Measurements from ENCODE around the gene PCCA.
"Not testable (repeated sequence)": the region's sequence is repeated elsewhere in the genome, so short reads cannot be mapped to it uniquely, and the experiment has no call there.

Gene PCCA

GRCh38 chr13:100088273-100088643 lies 635 bp upstream of the PCCA start:
- Mint-ChIP-seq H3K27ac (peak overlapping the region; percentile 77), H3K4me1 (peaks cover 25% of the 10 kb centered on the region), H3K9me3 (no peaks in the 10 kb centered on the region), H3K36me3 (no peaks in the 10 kb centered on the region), H3K4me3 (peak overlapping the region; percentile 84)
- ATAC-seq = no peak
- no peak for DNase-seq (ENCODE audit: low spot score in 2 of 2)

- no peaks in the 10 kb centered on the region for H3K9me3 Mint-ChIP-seq
- H3K36me3 Mint-ChIP-seq = no peaks in the 10 kb centered on the region
- ATAC-seq (peak; percentile 78), DNase-seq (ENCODE audit: low spot score in 2 of 2) (no peak)
- H3K4me1 Mint-ChIP-seq = peaks cover 19% of the 10 kb centered on the region
- H3K4me3 Mint-ChIP-seq = peak overlapping the region; percentile 84
- peak overlapping the region; percentile 77 for H3K27ac Mint-ChIP-seq
Measured at GRCh38 chr13:100089465-100090032, 656 bp downstream of the PCCA start.

- Mint-ChIP-seq H3K36me3 (no peaks in the 10 kb centered on the region), H3K4me1 (peaks cover 28% of the 10 kb centered on the region), H3K9me3 (no peaks in the 10 kb centered on the region), H3K4me3 (no peak overlapping the region), H3K27ac (no peak overlapping the region)
- ATAC-seq = no peak
- DNase-seq (ENCODE audit: low spot score in 2 of 2) = no peak
Measured at GRCh38 chr13:100090861-100091260, 2.0 kb downstream of the PCCA start.

GRCh38 chr13:100091391-100091790 lies 2.5 kb downstream of the PCCA start:
- no peaks in the 10 kb centered on the region for H3K36me3 Mint-ChIP-seq
- DNase-seq (ENCODE audit: low spot score in 2 of 2) = no peak
- ATAC-seq = no peak
- H3K4me1 Mint-ChIP-seq = peaks cover 29% of the 10 kb centered on the region
- H3K27ac Mint-ChIP-seq = no peak overlapping the region
- H3K9me3 Mint-ChIP-seq = no peaks in the 10 kb centered on the region
- no peak overlapping the region for H3K4me3 Mint-ChIP-seq

GRCh38 chr13:100092273-100092672 lies 3.4 kb downstream of the PCCA start:
- H3K27ac Mint-ChIP-seq, H3K9me3 Mint-ChIP-seq: not testable (repeated sequence)
- H3K4me1 Mint-ChIP-seq = peaks cover 29% of the 10 kb centered on the region

GRCh38 chr13:100095498-100095897 lies 6.6 kb downstream of the PCCA start:
- Mint-ChIP-seq H3K4me1 (peaks cover 22% of the 10 kb centered on the region), H3K36me3 (no peaks in the 10 kb centered on the region), H3K4me3 (no peak overlapping the region), H3K27ac (no peak overlapping the region), H3K9me3 (no peaks in the 10 kb centered on the region)
- DNase-seq (ENCODE audit: low spot score in 2 of 2) = no peak
- ATAC-seq = no peak

More at GRCh38 chr13:100092273-100092672, 3.4 kb downstream of the PCCA start:
- not testable (repeated sequence) for H3K36me3 Mint-ChIP-seq; DNase-seq (ENCODE audit: low spot score in 2 of 2); H3K4me3 Mint-ChIP-seq; ATAC-seq

GRCh38 chr13:100096526-100096925 lies 7.6 kb downstream of the PCCA start:
- peaks cover 15% of the 10 kb centered on the region for H3K4me1 Mint-ChIP-seq
- no peaks in the 10 kb centered on the region for H3K9me3 Mint-ChIP-seq
- no peaks in the 10 kb centered on the region for H3K36me3 Mint-ChIP-seq
- no peak overlapping the region for H3K4me3 Mint-ChIP-seq
- ATAC-seq (no peak), DNase-seq (ENCODE audit: low spot score in 2 of 2) (no peak)
- no peak overlapping the region for H3K27ac Mint-ChIP-seq

GRCh38 chr13:100097821-100098220 lies 8.9 kb downstream of the PCCA start:
- Mint-ChIP-seq H3K36me3 (no peaks in the 10 kb centered on the region), H3K4me1 (peaks cover 15% of the 10 kb centered on the region), H3K9me3 (no peaks in the 10 kb centered on the region), H3K4me3 (no peak overlapping the region), H3K27ac (no peak overlapping the region)
- ATAC-seq (no peak), DNase-seq (ENCODE audit: low spot score in 2 of 2) (no peak)

- H3K4me3 Mint-ChIP-seq = no peak overlapping the region
Measured at GRCh38 chr13:100098445-100099116, 9.7 kb downstream of the PCCA start.

GRCh38 chr13:100099117-100099445 lies 10.2 kb downstream of the PCCA start:
- ATAC-seq, H3K9me3 Mint-ChIP-seq: not testable (repeated sequence)

More at GRCh38 chr13:100098445-100099116, 9.7 kb downstream of the PCCA start:
- Mint-ChIP-seq H3K36me3 (peaks cover 2% of the 10 kb centered on the region), H3K27ac (no peak overlapping the region), H3K9me3 (no peaks in the 10 kb centered on the region), H3K4me1 (peaks cover 15% of the 10 kb centered on the region)
- no peak for DNase-seq (ENCODE audit: low spot score in 2 of 2)
- no peak for ATAC-seq

GRCh38 chr13:100100115-100100879 lies 11.4 kb downstream of the PCCA start:
- H3K36me3 Mint-ChIP-seq = peaks cover 7% of the 10 kb centered on the region
- H3K4me1 Mint-ChIP-seq = peaks cover 12% of the 10 kb centered on the region
- H3K4me3 Mint-ChIP-seq = no peak overlapping the region
- no peaks in the 10 kb centered on the region for H3K9me3 Mint-ChIP-seq
- DNase-seq (ENCODE audit: low spot score in 2 of 2) (no peak), ATAC-seq (no peak)
- H3K27ac Mint-ChIP-seq = no peak overlapping the region

More at GRCh38 chr13:100099117-100099445, 10.2 kb downstream of the PCCA start:
- H3K36me3 Mint-ChIP-seq; DNase-seq (ENCODE audit: low spot score in 2 of 2); H3K4me3 Mint-ChIP-seq; H3K27ac Mint-ChIP-seq: not testable (repeated sequence)
- peaks cover 15% of the 10 kb centered on the region for H3K4me1 Mint-ChIP-seq

- Mint-ChIP-seq H3K36me3 (peaks cover 7% of the 10 kb centered on the region), H3K4me3 (no peak overlapping the region), H3K27ac (no peak overlapping the region), H3K9me3 (no peaks in the 10 kb centered on the region), H3K4me1 (peaks cover 6% of the 10 kb centered on the region)
- DNase-seq (ENCODE audit: low spot score in 2 of 2) (no peak), ATAC-seq (no peak)
Measured at GRCh38 chr13:100102042-100102441, 13.1 kb downstream of the PCCA start.

- H3K27ac Mint-ChIP-seq = no peak overlapping the region
- H3K4me1 Mint-ChIP-seq = no peaks in the 10 kb centered on the region
- no peak overlapping the region for H3K4me3 Mint-ChIP-seq
- peaks cover 7% of the 10 kb centered on the region for H3K36me3 Mint-ChIP-seq
- H3K9me3 Mint-ChIP-seq = no peaks in the 10 kb centered on the region
- DNase-seq (ENCODE audit: low spot score in 2 of 2) (no peak), ATAC-seq (no peak)
Measured at GRCh38 chr13:100106005-100106404, 17.1 kb downstream of the PCCA start.

GRCh38 chr13:100106705-100107104 lies 17.8 kb downstream of the PCCA start:
- Mint-ChIP-seq H3K27ac (no peak overlapping the region), H3K9me3 (no peaks in the 10 kb centered on the region), H3K4me1 (no peaks in the 10 kb centered on the region), H3K36me3 (peaks cover 7% of the 10 kb centered on the region), H3K4me3 (no peak overlapping the region)
- DNase-seq (ENCODE audit: low spot score in 2 of 2) = no peak
- ATAC-seq = no peak

- H3K4me1 Mint-ChIP-seq = no peaks in the 10 kb centered on the region
- H3K36me3 Mint-ChIP-seq = peaks cover 8% of the 10 kb centered on the region
- no peak for ATAC-seq
- H3K27ac Mint-ChIP-seq = no peak overlapping the region
- no peak overlapping the region for H3K4me3 Mint-ChIP-seq
- no peak for DNase-seq (ENCODE audit: low spot score in 2 of 2)
- H3K9me3 Mint-ChIP-seq = no peaks in the 10 kb centered on the region
Measured at GRCh38 chr13:100108913-100109507, 20.1 kb downstream of the PCCA start.

All from stimulated activated effector memory CD8-positive, alpha-beta T cell treated with anti-CD3 and anti-CD28 coated beads, Interleukin-12 subunit alpha, Interleukin-12 subunit beta, amount 100 ng/mL, for 72 hours (primary cell).